ENCODE measurements around the gene STOX1.
"Not testable (repeated sequence)": the region's sequence is repeated elsewhere in the genome, so short reads cannot be mapped to it uniquely, and the experiment has no call there.

STOX1 gene

DNA sequence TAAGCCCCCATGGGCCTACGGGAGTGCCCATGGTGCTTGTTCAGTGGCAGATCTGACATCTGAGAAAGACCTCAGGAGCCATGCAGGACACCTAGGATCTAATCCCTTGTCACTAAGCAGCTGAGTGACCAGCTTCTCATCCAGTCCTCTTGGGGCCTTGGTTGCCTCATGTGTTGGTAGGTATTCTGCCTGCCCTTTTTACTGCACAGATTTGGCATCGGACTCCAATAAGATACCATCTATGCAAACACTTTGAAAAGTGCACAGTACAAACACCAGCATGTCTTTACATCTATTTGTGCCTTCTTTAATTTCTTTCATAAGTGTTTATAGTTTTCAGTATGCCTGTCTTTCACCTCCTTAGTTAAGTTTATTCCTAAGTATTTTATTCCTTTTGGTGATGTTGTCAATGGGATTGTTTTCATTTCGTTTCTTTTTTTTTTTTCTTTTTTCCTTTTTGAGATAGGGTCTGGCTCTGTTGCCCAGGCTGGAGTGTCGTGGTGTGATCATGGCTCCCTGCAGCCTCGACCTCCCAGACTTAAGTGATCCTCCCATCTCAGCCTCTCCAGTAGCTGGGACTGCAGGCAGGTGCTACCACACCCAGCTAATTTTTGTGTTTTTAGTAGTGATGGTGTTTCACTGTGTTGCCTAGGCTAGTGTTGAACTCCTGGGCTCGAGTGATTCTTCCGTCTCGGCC, 10.4 kb downstream of the STOX1 start:
- TF ChIP-seq ZFX (IDR thresholded peaks at IDR 0.05) = no peak
- TF ChIP-seq, protein P1, sequence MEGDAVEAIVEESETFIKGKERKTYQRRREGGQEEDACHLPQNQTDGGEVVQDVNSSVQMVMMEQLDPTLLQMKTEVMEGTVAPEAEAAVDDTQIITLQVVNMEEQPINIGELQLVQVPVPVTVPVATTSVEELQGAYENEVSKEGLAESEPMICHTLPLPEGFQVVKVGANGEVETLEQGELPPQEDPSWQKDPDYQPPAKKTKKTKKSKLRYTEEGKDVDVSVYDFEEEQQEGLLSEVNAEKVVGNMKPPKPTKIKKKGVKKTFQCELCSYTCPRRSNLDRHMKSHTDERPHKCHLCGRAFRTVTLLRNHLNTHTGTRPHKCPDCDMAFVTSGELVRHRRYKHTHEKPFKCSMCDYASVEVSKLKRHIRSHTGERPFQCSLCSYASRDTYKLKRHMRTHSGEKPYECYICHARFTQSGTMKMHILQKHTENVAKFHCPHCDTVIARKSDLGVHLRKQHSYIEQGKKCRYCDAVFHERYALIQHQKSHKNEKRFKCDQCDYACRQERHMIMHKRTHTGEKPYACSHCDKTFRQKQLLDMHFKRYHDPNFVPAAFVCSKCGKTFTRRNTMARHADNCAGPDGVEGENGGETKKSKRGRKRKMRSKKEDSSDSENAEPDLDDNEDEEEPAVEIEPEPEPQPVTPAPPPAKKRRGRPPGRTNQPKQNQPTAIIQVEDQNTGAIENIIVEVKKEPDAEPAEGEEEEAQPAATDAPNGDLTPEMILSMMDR (conservative IDR thresholded peaks at IDR 0.05) = no peak

DNA sequence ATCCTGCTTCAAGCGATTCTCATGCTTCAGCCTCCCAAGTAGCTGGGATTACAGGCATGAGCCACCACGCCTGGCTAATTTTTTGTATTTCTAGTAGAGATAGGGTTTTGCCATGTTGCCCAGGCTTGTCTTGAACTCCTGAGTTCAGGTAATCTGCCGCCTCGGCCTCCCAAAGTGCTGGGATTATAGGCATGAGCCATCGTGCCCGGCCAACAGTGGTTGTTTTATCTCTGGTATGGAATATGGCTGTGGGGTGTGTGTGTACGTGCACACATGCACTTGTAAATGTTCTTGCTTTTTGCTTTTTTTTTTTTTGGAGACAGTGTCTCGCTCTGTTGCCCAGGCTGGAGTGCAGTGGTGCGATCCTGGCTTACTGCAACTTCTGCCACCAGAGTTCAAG, 13.3 kb downstream of the STOX1 start:
- H3K27ac ChIP-seq = not testable (repeated sequence)

More for the DNA sequence above, 10.4 kb downstream of the STOX1 start:
- H3K27ac ChIP-seq = no peak overlapping the region; the same call in 1 of the 2 replicates

GRCh38 chr10:68848281-68848680, 20.9 kb downstream of the STOX1 start:
- H3K27ac ChIP-seq = no peak overlapping the region
- no peak for TF ChIP-seq ZFX (IDR thresholded peaks at IDR 0.05)
- TF ChIP-seq, protein P1 (conservative IDR thresholded peaks at IDR 0.05) = no peak

GRCh38 chr10:68848806-68849205, 21.5 kb downstream of the STOX1 start:
- H3K27ac ChIP-seq = no peak overlapping the region
- TF ChIP-seq ZFX (IDR thresholded peaks at IDR 0.05) = no peak
- TF ChIP-seq, protein P1 (conservative IDR thresholded peaks at IDR 0.05) = no peak

GRCh38 chr10:68856352-68856751, 29.0 kb downstream of the STOX1 start:
- no peak overlapping the region for H3K27ac ChIP-seq
- no peak for TF ChIP-seq ZFX (IDR thresholded peaks at IDR 0.05)
- TF ChIP-seq, protein P1 (conservative IDR thresholded peaks at IDR 0.05) = no peak

- no peak for TF ChIP-seq ZFX (IDR thresholded peaks at IDR 0.05)
- TF ChIP-seq, protein P1 (conservative IDR thresholded peaks at IDR 0.05) = no peak
- no peak overlapping the region for H3K27ac ChIP-seq
Observed at GRCh38 chr10:68857005-68857404, 29.7 kb downstream of the STOX1 start.

DNA sequence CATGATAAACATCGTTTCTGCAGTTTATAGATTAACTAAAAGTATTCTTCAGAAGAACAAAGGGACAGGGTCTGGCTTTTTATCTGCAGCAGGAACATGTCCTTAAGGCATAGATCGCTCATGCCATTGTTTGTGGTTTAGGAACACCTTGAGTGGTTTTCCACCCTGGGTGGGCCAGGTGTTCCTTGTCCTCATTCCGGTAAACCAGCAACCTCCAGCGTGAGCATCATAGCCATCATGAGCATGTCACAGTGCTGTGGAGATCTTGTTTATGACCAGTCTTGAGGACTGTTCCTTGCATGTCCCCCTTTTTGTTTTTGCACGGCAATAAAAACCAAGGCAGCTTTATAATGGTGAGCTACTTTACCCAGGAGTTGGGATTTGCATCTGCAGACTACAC, 33.9 kb downstream of the STOX1 start:
- H3K27ac ChIP-seq = no peak overlapping the region
- TF ChIP-seq, protein P1 (conservative IDR thresholded peaks at IDR 0.05) = no peak
- no peak for TF ChIP-seq ZFX (IDR thresholded peaks at IDR 0.05)

GRCh38 chr10:68864611-68865010, 37.3 kb downstream of the STOX1 start:
- TF ChIP-seq, protein P1 (conservative IDR thresholded peaks at IDR 0.05) = no peak
- TF ChIP-seq ZFX (IDR thresholded peaks at IDR 0.05) = no peak
- no peak overlapping the region for H3K27ac ChIP-seq

GRCh38 chr10:68868173-68868572, 40.8 kb downstream of the STOX1 start:
- H3K27ac ChIP-seq = not testable (repeated sequence)
